A673 (cell line): ENCODE data around the gene KRT34.

Experiments
- EZH2 ChIP-seq: fragments of 200-600 bp; sonication (generic); IDR thresholded peaks from 2 replicates; pipeline ENCODE4 v1.6.1; 2017; ENCODE audit warnings: borderline replicate concordance, low read depth, mild to moderate bottlenecking, mixed read lengths, antibody characterized with exemption, low read length; ENCODE audit not compliant: poor library complexity, severe bottlenecking
- TF ChIP-seq, protein P1 (sequence below): fragments of 300-800, 200-600 bp; sonication (generic); conservative IDR thresholded peaks from 2 replicates; pipeline ENCODE4 v1.5.1; 2017; ENCODE audit warnings: low read depth, mild to moderate bottlenecking, antibody characterized with exemption, low read length, moderate library complexity, mixed read lengths

DNA sequence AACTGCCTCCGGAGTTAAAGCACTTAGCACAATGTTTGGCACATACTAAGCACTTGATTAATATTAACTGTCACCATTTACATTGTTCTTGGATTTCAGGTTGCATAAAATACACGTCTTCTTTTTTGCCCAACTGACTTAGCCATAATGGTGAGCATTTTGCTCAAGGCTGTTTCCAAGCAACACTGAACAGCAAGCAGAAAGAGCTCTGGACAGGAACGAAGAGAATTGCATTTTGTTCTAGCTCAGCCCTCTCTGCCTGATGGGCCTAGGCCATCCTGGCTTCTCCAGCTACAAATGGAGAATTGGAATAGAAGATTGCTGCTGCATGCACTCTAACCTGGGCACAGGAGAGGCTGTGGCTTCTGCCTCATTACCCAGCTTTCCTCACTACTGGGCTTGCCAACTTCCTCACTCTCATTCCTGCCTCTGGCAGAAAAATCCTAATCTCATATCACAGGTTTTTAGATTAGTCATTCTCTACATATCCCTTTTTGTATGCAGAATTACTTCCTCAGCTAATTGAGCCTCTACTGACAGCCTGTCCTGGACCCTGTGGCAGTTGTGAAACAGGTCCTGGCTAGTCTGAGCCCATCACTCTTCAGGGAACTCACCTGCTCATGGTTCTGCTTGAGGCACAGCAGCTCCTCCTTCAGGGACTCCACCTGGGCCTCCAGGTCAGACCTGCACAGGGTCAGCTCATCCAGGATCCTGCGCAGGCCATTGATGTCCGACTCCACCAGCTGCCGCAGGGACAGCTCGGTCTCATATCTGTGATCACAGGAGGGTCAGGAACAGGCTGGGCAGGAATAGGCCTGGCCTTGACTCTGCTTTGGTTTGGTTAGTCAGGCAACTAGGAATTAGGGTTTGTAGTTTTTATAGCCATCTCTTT, 34.0 kb downstream of the KRT34 start:
- TF ChIP-seq, protein P1, sequence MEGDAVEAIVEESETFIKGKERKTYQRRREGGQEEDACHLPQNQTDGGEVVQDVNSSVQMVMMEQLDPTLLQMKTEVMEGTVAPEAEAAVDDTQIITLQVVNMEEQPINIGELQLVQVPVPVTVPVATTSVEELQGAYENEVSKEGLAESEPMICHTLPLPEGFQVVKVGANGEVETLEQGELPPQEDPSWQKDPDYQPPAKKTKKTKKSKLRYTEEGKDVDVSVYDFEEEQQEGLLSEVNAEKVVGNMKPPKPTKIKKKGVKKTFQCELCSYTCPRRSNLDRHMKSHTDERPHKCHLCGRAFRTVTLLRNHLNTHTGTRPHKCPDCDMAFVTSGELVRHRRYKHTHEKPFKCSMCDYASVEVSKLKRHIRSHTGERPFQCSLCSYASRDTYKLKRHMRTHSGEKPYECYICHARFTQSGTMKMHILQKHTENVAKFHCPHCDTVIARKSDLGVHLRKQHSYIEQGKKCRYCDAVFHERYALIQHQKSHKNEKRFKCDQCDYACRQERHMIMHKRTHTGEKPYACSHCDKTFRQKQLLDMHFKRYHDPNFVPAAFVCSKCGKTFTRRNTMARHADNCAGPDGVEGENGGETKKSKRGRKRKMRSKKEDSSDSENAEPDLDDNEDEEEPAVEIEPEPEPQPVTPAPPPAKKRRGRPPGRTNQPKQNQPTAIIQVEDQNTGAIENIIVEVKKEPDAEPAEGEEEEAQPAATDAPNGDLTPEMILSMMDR = no peak
- no peak for TF ChIP-seq EZH2
